Measurements from ENCODE around the gene FGF14.

FGF14 gene

DNA sequence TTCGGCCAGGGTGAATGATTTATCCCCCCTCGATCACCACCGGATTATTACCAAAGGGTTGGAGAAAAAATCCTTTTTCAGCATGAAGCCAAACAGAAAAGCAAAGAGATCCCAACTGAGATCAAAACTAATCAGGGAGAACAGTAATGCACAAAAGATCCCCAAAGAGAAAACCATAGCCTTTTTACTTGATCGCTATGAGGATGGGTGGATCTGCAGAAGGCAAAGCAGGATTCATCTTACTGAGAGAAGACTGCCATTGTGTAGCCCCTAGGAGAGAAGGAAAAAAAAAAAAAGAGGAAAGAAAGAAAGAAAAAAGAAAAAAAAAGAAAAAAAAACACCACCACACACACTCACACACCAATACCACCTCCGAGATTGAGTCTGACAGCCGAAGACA lies at the start of gene FGF14:
Gene FGF14 (minus strand): TSS at position 283 of the 400 bp plus-strand sequence.
- DNase-seq: no peak

DNA sequence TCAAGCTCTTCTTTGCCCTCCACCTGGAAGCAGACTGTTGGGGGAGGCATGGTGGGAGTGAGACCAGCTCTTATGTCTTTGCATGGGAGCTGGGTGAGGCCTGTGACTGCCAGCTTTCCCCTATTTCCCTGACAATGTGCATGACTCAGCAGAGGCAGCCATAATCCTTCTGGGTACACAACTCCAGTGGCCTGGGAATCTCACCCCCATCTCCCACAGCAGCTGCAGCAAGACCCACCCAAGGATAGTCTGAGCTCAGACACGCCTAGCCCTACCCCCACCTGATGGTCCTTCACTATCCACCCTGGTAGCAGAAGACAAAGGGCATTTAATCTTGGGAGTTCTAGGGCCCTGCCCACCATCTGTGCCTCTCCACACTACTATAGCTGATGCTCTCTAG lies 41.4 kb upstream of the FGF14 start:
- no peak for DNase-seq

DNA sequence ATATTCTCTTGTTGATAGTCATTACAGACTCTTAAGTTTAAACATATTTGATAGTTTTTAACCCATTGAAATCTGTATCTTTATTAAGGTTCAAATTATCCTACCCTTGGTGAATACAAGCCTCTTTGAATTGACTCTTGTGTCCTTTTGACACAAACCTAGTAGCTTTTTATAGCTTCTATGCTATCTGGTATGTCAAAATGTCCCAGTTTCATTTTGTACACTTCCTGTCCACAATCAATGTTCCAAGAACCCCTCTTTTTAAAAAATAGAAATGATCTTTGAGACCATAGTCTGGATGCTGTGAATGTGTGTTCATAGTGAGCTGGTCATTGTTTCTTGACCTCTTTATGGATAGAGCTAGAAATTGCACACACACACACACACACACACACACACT lies 39.2 kb upstream of the FGF14 start:
- no peak for DNase-seq

DNA sequence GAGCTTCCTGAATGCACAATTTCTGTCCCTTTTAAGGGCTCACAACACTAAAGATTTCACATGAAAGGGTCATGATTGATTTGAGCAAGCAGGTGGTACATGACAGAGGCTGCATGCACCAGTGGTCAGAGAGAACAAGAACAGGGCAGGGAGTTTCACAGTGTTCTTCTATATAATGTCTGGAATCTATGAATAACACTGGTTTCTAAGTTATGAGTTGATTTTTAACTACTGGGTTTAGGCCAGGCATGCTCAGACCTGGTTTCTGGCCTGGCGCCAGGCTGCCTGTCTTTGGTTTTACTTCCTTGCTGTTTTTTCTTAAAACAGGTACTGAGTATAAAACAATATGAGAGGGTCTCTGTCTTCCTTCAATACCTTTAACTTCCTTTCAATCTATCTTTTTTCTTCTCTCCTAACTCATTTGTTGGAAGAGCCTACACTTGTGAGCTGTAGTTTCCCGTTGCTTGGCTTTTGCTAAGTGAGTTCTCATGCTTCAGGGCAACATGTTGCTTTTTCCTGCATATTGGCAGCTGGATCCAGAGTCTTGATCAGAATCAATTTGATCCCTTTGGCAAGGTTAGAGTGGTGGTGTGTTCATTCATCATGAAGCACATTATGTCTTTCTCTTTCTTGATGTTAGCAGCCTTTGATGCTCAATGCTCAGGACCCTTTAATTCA lies 38.5 kb upstream of the FGF14 start:
- no peak for DNase-seq

DNA sequence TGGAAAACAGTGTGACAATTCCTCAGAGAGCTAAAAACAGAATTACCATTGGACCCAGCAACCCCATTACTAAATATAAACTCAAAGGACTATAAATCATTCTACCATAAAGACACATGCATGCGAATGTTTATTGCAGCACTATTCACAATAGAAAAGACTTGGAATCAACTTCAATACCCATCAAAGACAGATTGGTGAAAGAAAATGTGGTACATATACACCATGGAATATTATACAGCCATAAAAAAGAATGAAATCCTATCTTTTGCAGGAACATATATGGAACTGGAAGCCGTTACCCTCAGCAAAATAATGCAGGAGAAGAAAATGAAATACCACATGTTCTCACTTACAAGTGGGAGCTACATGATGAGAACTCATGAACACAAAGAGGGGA lies 20.8 kb upstream of the FGF14 start:
- no peak for DNase-seq

DNA sequence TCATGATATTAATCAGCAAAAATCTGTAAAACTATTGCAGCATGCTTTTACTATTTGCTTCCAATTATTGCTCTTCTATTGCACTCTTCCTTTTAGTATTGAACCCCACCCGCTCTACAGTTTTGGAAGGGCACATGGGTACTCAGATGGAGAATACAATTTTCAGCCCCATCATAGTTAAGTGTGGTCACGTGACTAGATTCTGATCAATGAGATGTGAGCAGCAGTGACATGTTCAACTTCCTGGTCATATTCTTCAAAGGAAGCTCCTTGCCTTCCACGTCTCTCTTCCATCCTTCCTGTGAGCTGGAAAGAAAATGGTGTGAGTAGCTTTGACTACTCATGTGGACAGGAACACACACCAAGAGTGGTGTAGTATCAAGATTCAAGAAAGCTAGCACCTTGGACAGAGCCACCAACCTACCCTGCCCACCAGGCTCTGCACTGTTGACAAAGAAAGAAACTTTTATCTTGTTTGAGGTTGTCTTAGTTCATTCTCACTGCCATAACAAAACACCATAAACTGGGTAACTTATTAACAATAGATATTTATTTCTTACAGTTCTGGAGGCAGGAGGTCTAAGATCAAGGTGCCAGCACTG lies 3.8 kb upstream of the FGF14 start:
- no peak for DNase-seq

DNA sequence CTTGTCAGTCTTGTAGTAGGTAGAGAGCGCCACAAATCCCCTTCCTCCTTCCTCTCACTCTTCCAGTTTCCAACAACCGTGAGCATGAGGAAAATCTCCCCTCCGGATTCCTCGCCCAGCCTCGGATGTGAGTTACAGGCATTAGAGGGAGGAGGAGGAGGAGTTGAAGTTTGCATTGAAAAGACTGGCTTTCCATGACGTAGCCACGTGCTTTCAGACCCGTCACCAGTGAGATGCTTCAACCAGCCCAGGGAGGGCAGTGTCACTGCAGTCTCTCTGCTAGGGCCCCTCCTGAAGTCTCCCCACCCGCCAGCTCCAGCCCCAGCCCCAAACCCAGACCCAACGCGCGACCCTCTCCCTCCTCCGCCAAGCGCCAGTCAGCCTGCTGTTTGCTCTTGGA lies 442 bp upstream of the FGF14 start:
- DNase-seq: peak in 1 of 2 experiments; percentile 56

DNA sequence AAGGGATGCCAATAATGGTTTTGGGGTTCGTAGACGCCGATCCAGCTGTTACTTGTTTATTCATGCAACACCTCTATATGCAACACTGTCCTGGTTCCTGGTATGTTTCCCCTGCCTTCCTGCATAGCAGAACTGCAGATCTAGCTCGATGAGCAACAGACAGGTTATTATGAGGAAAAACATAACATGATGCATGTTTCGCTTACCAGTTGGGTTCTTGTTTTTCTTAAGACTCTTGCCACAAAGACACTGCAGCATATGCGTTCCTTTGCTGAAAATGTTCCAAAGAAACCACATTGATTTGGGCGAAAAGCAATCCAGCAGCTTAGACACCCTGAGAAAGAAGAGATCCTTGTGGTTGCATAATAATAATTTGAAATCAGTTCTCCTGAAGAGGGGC lies 583 bp downstream of the FGF14 start:
- DNase-seq: no peak

DNA sequence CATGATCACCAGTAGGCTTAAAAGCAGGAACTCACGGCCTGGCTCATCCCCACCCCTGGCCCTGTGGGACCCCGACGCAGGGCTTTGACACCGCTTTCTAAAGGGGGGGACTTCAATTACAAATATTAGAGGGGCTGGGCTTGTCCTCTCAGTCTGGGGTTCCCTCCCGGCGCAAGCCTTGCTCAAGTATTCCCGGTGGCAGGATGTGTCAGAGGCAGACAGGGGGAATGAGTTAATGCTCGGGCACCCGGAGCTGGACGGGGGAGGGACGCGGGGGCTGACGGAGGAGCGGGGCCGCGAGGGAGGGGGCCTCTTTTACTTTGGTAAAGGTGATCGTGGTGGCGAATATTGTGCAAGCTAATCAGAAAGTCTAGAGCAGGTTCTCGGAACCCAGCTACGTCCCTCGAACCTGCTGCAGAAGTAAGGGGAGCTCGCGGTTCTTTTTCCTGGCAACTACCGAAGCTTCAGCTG lies 1.1 kb downstream of the FGF14 start:
- no peak for DNase-seq

DNA sequence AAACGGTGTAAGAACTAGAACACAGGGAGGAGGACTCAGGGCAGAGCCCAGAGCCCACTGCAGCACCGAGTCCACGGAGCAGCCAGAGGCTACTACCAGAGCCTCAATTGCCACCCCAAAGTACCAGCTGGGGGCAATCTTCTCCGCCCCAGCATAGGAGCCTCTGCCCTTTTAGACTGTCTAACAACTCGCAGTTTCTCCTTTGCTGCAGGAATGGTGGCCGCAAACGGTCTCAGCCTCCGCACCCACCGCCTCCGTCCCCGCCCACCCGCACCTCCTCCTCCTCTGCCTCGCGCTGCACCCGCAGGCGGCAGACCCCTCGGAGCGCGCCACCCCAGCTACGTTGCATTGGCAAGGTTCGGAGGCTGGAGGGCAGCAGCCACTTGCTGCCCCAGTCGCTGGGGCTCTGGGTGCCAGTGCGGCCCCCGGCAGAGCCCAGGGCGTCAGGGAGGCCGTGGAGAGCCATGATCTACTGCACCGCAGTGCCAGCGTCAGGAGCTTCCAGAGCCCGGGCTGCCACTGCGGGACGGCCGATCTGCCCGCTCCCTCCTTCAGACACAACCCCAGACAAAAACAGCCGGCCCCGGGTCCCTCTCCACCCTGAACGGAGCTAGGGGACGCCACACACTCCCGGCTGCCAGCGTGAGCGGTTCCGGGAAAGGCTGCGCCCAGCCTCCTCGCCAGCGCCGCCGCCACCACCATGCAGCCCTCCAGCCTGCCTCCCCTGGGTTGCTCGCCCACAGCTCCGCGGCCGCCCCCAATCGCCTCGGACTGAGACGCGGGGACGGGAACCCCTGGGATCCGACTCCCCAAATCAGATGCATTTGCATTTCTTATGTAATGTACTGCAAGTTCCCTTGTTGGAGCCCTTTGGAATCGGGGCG lies 1.8 kb downstream of the FGF14 start:
- DNase-seq: peak in 1 of 2 experiments; percentile 14

DNA sequence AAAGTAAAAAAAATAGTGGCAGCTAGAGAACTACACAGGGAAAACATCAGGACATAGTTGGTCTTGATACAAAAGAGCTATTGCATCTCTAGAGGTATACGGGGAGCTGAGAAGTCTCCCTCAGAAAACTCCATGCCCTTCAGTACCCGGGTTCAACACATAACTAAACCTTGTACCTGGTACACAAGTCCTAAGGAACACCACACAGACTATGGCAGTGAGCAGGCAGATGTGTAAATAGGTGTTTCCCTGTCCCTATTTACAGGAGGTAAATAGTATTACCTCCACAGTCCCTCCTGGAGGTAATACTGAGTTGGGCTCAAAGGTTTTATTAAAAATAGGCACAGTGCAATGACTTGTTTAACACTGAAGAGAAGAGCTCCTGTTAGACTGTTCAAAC lies 5.9 kb downstream of the FGF14 start:
- no peak for DNase-seq

DNA sequence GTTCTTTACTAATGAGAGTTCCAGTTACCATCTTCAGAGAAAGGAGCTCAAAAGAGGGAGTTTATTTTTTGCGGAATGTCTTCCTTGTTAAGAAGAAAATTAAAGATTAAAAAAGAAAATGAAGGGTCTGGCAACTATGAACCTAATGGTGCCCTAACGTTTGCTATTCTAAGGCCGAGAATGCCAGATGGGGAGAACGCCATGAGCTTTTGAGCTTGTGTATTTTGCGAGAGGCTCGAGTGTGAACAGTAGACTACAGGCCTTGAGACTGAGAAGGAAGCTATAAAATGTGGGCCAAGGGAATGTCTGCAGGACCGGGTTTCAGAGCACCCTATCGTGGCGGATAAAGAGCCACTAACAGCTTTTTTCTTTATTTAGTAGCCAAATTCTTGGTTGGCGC lies 6.7 kb downstream of the FGF14 start:
- DNase-seq: no peak

DNA sequence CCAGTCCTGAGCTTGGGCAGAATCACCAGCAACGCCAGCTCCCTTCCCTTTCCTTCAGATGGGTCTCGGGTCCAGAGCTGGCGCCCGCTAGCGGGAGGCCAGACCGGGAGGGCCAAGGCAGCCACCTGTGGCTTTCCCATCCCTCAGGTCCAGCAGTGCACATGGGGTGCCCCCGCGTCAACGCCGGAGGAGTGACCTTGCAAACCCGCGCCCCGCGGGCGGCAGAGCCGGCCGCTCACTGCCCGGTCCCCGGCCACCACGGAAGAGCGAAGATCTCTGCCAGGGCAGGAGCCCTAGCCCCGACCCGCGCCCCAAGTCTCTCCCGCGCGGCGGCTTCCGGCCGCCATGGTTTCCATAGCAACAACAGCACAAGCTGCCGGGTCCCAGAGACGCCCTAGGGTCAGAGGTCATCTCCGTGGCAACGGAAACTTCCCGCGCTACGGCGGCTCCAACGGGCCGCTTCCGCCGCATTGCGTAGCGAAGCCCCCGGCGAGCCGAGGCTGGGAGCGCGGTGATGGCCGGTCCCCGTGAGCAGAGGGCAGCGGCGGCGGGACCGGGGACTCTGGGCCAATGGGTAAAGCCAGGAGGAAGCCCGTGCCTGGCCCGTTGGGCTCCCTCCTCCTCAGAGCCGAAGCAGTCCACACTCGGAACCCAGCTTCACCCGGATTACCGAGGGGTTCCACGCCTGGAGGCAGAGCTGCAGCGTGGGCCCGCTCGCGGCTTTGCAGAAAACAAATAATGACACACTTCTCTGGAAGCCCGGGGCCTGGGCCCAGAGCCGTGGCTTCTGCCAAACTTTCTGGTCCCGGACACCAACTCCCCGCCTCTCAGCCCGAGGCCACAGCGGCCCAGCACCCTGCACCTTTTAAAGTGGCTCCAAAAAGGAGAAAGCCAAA lies 7.4 kb downstream of the FGF14 start:
- DNase-seq: peak; percentile 95 to 97

DNA sequence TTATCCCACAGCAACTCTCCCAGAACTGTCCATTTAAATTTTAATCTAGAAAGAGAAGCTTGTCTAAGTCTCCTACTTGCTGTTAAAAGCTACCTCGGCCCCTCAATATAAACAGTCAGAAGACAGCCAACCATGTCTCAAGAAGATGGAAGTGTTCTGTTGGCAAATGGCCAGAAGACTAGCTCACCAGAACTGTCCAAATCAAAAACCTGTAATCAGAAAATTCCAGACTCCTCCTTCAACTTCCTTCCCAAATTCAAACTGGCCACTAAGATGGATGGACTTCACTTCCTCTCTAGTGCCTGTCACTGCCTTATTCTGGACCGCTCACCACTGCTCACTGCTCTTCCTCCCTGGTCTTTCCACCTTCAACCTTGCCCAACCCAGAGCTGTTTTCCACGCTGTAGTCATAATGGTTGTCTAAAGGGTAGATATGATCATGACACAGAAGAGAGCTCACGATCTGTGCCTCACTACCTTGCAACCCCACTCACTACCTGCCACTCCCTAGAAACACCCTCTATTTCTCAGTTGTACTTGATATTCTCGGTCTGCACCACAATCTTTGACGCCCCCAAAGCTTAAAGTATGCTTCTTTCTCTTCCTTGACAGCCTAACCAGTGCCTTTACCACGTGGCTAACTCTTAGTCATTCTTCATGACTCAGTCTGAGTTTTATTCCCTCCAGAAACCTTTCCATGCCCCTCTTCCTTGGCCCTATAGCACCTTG lies 9.2 kb downstream of the FGF14 start:
- DNase-seq: peak in 1 of 2 experiments; percentile 19

DNA sequence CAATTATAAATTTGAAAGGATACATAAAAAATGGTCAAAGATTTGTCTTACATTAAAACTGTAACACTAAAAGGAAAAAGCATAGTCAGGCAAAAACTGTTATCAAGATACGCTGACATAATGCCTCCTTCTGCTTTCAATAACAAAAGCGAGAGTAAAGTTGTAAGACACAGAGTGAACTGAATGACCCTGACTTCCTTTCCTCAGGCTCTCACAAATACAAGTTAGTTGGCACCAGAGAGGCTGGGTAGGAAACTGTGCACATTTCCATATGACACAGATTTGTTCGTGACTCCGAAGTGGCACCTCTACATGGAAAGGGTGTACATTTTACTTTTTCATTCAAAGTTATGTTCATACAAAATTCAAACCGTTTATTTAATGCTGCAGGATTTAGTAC lies 15.4 kb downstream of the FGF14 start:
- no peak for DNase-seq

DNA sequence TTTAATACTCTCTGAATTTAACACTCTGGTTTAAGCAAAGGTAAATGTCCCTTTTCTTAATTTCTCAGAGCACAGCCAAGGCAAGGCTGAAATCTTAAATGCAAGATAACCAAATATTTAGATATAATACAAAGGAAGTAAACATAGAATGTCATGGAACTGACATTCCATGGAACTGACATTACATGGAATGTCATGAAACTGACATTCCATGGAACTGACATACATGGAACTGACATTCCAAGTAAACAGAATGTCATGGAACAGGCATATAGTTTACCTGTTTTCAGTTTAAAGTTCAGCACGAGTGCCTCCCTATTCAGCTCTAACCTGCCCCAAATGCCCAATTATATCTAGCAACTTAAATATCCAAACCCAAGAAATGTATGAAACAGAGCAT lies 21.8 kb downstream of the FGF14 start:
- no peak for DNase-seq

DNA sequence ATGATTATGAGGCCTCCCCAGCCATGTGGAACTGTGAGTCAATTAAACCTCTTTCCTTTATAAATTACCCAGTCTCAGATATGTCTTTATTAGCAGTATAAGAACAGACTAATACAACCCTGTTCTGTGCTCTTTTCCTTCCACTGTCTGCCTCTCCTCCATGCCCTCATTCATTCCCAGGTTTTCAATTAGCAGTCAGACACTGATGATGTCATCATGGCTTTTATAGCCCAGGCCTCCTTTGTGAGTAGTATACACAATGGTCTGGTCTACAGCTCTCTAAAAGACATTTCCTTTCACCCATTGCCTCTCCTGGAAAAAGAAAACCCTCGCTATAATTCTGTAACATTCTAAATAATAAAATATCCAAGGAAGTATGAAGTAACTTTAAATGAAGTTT lies 25.5 kb downstream of the FGF14 start:
- no peak for DNase-seq

DNA sequence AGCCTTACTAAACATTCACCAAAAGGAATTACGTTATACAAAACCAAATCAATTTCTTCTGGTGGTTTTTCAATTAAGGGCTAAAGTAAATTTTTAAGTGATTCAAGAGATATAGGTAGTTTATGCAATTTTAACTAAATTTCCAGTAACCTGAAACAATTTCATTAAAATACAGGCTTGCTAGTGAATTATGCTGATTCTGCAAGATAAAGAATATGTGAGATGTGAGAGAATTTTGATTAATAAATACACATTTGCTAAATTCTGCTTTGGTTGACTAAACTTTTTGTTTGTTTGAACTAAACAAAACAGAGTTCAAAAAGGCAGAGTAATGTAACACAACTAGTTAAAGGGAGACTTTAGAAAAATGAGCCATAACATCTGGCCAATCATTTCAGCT lies 27.1 kb downstream of the FGF14 start:
- no peak for DNase-seq

DNA sequence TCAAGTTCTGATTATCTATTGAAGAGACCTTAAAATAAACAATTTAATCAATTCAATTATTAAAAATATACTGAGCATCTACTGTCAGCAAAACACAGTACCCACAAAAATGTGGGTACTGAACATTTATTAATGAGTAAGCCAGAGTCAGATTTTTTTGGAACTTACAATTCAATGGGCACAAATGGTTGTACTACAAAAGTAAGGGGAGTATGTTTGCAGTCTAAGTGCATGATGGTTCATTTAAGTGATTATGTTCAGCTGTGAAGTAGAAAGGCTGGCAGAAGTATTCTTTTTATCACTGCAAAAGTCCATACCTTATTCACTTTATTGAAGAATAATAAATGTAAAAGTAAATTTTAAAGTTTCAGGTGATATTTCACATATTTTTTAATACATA lies 27.6 kb downstream of the FGF14 start:
- no peak for DNase-seq

DNA sequence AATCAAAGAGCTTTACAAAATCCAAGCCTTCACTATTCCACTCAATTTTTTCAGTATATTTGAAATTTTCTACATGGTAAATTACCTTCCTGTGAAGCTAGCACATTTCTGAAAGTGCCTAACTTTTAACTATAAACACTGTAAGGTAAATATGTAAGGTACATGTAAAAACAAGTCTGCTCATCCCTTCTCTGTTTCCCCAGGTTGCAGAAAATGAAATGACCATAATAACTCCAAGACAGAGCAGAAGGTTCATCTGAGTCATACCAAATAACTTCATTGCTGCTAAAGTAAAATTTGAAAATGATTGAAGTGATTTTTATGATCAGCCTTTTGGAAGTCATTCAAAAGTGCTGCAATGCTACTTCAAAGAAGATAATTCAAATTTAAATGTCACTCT lies 28.6 kb downstream of the FGF14 start:
- no peak for DNase-seq

DNA sequence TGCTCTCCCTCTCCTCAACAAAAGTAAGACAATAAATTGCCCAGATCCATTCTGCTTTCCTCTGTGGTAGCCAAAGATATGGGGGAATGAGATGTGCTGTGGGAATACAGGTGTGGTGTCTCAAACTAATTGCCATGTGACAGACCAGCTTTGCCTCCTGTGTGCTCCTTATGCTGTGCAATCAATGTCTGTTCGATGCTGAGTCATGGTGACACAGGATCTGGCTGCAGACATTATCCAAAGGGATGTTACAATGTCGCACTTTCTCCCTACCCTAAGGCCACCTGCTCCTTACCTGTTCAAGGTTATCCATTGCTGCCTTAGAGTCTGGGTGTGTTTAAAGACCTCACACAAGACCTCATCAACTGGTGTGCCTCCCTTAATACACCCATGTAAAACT lies 32.5 kb downstream of the FGF14 start:
- no peak for DNase-seq

DNA sequence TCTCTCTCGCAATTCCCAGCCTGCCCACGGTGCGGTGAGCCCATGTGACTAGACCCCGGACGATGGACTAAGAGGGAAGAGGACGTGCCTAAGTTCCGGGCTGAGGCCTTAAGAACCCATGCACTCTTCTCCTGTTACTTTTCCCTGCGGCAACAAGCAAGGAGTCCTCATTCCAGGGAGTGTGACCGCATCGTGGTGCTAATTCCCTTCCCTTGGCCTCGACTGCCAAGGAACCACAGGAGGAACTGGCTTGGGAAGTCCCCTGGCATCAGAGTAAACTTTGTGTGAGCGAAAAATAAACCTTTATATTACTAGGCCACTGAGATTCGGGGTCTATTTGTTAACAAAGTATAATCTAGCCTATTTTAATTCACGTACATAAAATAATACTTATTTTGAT lies 34.0 kb downstream of the FGF14 start:
- DNase-seq: no peak

Data from stimulated activated CD4-positive, alpha-beta T cell treated with anti-CD3 and anti-CD28 coated beads, Interleukin-4, amount 100 ng/mL, for 4 hours (primary cell).